SKM-1 (cell line): ENCODE results near the gene SUSD3.
"Not testable (repeated sequence)": the region's sequence is repeated elsewhere in the genome, so short reads cannot be mapped to it uniquely, and the experiment has no call there.

Source experiments
- DNase-seq: peaks from one replicate; lab custom pipeline; 2025; ENCODE audit not compliant: unreplicated experiment; lab: John Stamatoyannopoulos, UW

The SUSD3 gene

DNA sequence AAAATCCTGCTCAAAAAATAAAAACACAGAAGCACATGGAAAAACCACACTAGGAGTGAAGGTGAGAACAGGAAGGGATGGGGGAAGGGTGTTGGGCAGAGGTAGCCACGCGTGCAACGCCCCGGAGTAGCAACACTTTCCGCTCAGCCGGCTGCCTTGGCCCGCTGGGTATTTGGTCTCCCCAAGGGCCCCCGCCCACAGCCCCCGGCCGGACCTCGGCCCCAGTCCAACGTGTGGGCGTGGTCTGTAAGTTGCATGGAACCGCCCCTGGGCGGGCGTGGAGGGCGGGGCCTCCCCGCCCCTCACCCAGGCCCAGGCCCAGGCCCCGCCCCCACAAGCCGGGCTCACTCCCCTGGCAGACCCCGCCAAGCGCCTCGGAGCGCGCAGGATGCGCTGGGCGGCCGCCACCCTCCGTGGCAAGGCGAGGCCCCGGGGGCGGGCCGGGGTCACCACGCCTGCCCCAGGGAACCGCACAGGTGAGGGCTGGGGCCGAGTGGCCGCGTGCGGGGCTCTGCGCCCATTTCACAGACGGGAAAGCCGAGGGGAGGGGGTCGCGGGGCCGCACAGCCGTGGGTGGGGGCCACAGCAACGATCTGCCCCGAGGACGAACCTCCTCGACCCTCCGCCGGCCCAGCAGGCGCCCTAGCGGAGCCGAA lies at the start of gene SUSD3:
SUSD3 (plus strand) TSS at position 347 of the 656 bp plus-strand sequence; CDS start at position 389, 42 bp downstream.
- no peak for DNase-seq

DNA sequence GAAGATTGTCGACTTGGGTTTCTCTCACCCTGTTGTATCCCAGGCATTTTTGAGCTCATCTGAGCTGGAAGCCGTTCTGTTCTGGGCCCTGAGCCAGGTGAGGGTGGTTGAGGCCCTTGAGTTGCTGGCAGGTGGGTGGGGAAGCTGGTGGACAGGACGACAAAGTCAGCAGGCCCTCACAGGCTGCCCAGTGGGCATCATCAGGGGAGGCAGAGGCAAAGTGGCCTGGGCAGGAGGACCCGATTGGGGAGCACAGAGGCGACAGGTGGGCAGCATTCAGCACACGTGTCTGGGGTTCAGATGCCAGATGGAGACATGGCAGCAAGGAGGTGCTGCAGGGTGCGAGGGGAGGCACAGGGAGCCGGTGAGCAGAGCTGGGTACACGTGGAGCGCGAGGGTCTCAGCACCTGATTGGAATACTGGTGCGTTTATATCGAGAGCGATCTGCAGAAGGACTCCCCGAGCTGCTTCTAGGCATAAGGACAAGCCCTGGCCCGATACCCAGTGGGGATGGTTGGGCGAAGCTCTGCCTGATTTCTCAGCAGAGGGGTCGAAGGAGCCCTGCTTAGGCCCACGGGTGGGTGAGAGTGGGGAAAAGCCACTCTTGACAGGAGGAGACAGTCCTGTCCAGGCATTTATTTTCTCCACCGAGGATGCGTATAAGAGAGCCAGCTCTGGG lies 49.0 kb upstream of the SUSD3 start:
- DNase-seq, result no peak

DNA sequence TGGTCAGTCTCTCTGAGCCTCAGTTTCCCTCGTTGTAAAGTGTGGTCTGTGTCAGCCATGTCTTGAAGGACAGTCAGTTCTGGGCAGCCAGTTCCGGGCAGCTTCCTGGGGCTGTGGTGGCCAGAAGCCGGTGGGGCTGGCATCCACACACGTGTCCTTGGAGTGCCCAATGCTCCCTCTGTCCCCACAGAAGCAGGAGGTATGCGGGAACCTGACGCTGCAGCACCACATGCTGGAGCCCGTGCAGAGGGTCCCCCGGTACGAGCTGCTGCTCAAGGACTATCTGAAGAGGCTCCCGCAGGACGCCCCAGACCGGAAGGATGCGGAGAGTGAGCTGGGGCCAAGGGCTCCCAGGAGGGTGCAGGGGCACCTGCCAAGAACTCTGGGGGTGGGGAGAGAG lies 48.4 kb upstream of the SUSD3 start:
- DNase-seq, result no peak

DNA sequence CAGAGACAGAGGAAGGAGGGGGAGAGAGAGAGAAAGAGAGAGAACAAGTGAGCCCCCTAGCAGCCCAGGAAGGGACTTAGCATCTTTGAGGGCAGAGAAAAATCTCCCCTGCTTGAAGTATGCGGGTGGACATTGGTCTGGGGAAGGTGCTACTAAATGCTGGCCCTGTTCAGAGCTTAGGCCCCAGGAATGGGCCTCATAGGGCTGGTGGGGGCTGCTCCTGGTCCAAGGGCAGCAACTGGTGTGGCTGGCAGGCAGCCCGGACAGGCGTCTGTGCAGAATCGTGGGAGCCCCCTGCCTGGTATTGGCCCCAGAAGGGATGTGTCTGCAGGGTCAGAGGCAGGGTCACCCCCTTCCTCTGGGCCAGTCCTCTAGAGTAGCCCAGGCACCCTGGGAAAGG lies 47.8 kb upstream of the SUSD3 start:
- DNase-seq, result no peak

DNA sequence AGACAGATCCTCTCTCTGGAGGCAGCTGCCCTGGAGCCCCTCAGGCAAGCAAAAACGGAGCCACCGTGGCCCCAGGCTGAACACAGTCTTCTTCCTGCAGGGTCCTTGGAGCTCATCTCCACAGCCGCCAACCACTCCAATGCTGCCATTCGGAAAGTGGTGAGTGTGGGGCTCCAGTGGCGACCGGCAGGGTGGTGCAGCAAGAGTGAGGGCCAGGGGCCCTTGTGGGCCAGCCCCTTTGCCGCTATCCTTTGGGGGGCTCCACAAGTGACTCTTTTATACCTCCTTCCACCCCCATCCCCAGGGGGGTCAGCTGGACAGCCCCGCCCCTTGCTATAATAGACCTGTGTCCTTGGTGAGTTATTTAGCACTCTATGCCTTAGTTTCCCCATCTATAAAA lies 47.4 kb upstream of the SUSD3 start:
- DNase-seq, result no peak

DNA sequence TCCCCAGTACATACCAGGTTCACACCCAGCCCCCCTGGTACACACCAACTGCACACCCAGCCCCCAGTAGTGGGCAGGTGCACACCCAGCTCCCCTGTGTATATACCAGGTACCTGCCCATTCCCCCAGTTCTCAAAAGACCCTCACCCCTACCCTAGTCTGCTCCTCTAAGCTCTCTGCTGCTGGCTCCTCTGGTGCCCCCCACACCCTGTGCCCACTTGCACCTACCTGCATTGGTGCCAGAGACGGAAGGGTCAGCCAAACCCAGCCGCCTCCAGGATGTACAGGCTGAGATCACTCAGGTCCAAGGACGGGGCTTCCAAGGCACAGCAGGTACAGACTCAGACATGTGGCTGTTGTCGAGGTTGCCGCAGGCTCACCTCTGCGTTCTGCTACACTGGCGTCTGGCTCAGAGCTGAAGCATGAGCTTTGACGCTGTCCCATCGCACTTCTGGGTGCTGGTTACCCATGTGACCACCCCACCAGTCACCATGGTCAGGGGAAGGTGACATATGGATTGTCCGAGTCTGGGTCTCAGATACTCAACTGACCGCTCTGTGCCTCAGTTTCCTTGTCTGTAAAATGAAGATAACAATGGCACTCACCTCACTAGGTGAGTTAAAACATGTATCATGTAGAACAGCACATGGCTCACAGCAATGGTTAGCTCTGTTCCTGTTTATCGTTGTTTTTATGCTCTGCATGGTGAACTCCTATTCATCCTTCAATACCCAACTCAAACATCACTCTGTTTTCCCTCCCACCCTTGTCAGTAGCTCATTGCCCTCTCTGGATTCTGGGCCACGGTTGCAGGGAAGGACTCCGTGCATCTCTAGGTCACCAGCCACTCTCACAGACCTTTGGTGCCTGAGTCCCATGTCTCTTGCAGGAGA lies 45.3 kb upstream of the SUSD3 start:
- DNase-seq, result no peak

DNA sequence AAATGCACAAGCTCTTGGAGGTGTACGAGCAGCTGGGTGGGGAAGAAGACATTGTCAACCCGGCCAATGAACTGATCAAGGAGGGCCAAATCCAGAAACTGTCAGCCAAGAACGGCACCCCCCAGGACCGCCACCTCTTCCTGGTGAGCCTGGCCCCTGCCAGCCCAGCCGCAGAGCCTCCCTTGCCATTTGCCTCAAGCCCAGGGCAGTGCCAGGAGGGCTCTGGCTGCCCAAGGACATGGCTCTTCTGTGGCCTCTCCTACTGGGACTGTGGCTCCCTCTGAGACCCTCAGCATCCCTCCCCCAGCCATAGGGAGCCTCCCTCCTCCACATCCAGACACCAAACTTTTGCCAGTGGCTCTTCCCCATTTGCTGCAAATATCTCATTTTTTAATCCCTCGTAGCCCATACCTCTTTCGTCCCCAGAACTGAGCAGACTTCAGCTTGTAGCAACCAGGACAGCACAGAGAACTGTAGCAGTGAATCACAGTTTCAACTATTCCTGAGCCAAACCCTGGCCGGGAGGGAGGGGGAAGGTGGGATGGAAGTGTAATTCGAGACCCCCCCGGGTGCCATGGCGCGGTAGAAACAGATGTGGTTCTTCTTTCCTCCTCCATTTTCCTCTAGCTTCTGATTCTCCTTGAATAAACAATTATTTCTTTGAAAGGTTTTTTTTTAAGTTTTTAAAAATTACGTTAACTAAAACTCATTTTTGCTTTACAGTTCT lies 44.5 kb upstream of the SUSD3 start:
- no peak for DNase-seq

DNA sequence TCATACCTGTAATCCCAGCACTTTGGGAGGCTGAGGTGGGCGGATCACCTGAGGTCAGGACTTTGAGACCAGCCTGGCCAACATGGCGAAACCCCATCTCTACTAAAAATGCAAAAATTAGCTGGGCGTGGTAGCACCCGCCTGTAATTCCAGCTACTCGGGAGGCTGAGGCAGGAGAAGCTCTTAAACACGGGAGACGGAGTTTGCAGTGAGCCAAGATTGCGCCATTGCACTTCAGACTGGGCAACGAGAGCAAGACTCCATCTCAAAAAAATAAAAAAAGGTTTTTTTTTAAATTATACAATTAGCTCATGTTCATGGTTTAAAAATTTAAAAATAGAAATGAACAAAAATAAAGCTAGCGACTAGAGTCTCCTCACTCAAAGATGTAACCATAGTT lies 43.3 kb upstream of the SUSD3 start:
- not testable (repeated sequence) for DNase-seq

DNA sequence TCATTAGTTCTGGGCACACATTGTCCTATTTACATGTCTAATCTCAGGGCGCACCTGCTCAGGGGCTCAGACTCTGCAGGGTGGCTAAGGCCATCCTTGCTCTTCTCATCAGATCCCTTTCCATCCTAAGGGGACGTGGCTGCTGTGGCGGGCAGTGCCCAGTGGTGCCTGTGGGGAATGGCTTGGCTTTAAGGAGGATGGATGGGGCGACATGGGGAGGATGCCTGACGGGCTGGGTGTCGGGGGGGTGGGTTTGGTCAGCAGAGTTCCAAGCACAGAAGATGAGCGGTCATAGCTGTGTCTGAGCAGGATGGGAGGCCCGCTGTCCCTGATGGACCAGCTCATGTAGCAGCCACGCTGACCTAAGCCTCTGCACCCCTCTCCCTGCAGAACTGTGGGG lies 40.9 kb upstream of the SUSD3 start:
- no peak for DNase-seq

DNA sequence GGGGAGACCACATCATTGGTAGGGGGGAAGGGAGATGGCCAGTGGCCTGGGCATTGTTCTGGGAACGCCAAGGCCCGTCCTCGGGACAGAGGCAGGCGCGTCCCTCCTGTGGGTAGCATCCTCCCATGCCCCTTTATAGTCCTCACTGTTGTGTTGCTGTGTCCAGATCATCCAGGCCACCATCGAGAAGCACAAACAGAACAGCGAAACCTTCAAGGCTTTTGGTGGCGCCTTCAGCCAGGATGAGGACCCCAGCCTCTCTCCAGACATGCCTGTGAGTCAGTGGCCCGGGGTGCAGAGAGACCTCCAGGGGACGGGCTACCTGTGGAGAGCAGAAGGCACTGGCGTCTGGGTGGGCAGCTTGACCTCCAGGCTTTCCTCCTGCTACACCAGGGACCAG lies 38.4 kb upstream of the SUSD3 start:
- no peak for DNase-seq

DNA sequence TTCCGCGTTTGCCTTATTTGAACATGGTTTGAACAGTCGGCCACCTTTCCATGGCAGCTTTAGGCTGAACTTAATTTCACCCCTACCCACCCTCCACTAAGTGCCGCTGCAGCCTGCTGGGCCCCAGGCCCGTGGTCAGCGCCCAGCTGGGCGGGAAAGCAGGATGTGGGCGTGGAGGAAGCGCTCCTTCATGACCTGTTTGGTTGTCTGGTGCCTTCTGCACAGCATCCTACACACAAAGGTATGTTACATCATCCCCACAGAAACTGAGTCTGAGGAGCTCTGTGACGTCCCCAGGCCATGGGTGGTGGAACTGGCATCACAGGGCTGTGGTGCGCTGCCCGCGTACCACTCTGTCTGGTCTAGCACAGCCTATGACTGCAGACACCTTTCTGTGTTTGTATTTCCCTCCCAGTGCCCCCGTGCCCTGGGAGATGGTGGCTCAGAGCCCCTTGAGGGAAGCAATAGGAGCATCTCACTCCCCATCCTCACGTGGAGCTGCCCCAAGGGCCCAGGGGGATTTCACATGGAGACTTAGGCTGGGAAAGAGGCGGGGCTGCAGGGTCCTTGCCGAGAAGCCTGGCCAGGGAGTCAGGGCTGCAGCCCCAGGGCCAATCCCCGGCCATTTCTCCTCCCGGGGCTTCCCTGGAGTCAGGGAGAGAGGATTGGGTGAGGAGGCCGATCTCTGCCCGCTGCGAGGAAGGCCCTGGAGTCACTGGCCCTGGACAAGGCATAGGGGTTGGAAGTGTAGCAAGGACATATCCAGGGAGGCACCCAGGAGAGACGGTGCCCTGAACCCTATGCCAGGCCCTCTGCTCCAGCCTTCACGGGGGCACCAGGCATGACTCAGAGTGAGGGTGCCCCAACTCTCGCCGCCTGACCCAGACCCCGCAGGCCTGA lies 37.5 kb upstream of the SUSD3 start:
- DNase-seq, result no peak

DNA sequence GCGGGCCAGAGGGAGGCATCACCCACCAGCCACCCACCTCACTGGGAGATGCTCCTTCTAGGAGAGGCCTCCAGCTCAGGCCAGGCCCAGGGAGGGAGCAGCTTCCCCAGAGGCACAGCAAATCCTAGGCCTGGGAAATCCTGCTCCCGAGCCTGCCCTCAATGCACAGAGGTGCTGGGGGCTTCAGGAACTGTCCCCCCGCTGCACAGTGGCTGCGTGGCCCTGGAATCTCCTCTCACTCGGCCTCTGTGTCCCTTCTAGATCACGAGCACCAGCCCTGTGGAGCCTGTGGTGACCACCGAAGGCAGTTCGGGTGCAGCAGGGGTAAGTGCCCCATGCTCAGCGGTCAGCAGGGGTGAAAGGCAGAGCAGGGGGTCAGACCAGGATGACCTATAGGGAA lies 36.4 kb upstream of the SUSD3 start:
- no peak for DNase-seq

DNA sequence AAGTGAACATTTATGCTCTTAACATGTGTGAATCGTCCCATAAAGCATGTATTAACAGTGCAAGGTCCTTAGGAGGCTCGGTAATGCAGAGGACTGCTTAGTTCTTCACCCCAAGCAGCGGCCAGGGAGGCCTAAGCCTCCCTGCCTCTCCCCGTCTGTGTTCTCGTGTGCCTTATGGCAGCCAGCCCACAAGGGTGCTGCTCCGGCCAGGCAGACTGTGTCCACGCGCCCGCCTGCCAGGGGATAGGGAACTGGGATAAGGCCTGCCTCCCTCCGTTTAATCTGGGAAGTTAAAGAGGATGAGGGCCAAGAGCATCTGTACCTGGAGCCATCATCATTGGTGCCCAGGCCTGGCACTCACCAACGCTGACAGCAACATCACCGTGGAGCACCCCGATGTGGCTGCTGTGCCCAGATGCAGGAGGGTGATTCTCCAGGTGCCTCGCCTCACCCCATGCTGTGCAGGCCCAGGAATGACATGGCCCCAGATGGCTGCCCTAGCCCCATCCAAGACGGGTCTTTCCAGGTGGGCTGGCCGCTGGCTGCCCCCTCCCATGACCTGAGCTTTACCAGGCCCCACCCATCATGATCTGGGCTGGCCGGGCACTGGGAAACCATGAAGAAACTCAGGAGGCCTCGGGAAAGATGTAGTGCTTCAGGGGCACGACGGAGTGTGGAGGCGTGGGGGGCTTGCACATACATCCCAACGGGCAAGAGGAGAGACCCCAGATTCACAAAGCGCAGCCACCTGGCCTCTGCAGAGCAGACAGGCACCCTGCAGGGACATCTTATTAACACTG lies 35.6 kb upstream of the SUSD3 start:
- no peak for DNase-seq

DNA sequence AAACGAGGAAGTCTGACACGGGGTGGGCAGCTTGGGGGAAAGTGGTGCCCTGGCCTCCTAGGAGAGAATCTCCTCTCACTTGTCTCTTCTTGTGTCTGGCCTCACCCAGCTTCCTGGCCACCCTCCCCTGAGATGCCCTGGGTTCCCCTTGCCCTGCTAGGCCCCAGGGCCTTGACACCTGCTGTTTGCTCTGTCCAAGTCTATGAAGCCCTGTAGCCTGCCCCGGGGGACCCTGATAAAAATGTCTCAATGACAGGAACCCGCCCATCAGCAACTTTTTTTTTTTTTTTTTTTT lies 35.0 kb upstream of the SUSD3 start:
- DNase-seq, result no peak

DNA sequence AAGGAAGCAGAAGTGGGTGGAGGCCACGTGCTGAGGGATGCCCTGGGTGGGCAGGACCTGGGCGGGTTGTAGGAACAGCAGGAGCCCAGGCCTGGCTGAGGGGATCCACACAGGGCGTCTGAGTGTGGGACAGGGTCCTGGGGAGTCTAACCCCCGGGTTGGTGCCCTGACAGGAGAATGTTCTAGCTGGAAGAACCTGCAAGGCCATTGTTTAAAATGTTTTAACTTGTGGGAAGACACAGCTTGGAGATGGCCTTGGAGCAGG lies 33.9 kb upstream of the SUSD3 start:
- no peak for DNase-seq

DNA sequence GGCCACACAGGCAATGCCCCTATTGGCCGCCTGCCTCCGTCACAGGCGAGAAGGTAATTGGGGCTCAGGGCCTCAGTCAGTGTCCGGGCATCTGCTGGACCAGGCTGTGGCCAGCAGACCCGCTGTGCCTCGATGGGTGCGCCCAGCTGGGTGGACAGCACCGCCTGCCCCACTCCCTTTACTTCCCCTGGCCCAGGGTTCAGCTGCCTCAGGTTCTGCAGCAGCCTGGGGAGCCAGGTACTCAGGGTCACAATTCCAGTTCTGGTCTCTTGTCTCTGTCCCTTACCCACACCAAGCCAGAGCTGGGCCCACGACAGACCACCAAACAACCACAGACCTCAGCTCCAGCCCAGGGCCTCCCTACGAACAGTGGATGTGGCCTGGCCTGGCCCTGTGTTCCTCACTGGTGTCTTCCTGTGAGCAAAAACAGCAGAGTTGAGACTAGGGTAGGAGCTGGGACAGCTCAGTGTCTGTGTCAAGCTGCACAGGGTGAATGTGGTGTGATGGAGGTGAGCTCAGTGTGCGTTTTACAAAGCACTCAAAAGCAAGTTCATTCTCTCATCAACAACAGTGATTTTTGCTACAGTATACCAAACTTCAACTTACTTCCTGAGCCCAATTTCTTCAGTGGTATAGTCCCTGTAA lies 33.4 kb upstream of the SUSD3 start:
- no peak for DNase-seq

DNA sequence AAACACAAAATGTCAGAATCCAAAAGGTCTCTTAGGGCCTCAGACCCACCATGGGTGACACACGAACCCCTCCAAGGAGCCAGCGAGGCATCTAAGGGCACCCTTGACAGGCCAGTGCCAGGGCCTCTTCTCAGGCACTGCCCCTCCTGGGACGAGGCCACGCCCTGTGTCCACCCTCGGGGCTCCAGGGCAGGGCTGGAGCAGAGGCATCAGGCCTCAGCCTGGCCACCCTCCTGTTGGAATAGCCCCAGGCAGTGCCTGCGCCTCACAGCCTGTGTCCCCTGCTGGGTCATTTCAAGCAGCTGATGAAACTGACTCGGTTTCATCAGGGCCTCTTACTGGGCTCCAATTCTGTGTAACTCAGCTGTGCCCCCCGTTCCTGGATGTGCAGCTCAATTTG lies 32.8 kb upstream of the SUSD3 start:
- DNase-seq, result no peak

DNA sequence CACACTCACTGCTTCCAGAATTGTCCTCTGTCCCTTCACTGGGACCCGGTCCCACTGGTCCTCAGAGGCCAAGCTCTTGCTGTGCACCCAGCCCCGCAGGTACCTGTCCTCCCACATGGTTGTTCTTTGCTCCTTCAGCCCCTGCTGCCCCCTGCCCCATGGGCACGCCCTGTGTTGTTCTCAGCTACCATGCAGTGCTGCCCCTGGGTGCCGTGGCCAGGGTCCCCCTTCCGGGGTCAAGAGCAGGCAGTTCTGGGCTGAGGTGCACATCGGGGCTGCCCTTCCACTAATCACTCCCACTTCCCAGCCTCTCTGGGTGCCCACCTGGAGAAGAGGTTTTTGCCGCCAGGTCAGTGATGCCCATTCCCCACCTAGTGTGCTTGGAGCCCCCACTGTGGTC lies 31.9 kb upstream of the SUSD3 start:
- DNase-seq, result no peak

DNA sequence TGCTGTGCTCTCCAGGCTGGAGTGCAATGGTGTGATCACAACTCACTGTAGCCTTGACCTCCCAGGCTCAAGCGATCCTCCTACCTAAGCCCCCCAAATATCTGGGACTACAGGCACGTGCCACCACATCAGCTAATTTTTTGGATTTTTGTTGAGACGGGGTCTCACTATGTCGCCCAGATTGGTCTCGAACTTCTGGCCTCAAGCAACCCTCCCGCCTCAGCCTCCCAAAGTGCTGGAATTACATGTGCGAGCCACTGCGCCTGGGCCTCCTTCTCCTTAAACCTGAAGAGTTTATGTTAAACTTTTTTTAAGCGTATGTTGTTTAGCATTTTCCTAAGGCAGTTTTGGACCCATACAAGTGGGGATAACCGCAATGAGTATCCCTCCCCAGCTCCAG lies 30.8 kb upstream of the SUSD3 start:
- DNase-seq, result no peak
